ENCODE results near the gene IRAK2. TPM values are rescaled to one million over a fixed set of nuclear protein-coding genes. Genes with fewer than 3 reads are reported as not detected.

IRAK2 gene
- total and polyA plus RNA-seq, 8 donors = 0.45 to 6.2 (median 2.3) TPM; not detected in 1

GRCh38 chr3:10278501-10278900, 113.8 kb downstream of the IRAK2 start:
- 96 to 100% (median 100%) methylated on average over 1 of the region's 1 CpG for WGBS, 5 donors
- Histone ChIP-seq H3K27ac (no peak overlapping the region), H3K4me1 (peaks cover 10 to 22% (median 14%) of the 10 kb centered on the region in 4 donors), H3K36me3 (peaks cover 40 to 79% (median 73%) of the 10 kb centered on the region in 4 donors), H3K27me3 (no peaks in the 10 kb centered on the region), H3K4me3 (no peak overlapping the region), H3K9me3 (no peaks in the 10 kb centered on the region)
- TF ChIP-seq CTCF (IDR thresholded peaks at IDR 0.05) = no peak
- no peak for TF ChIP-seq EP300 (IDR thresholded peaks at IDR 0.05)
- TF ChIP-seq POLR2AphosphoS5 (IDR thresholded peaks at IDR 0.05) = no peak
- no peak for TF ChIP-seq POLR2A (IDR thresholded peaks at IDR 0.05)
- intact Hi-C loops (cut with DNase I; ENCODE audit: low total_unique reads) = no loop called here
- DNase-seq = no peak

DNA sequence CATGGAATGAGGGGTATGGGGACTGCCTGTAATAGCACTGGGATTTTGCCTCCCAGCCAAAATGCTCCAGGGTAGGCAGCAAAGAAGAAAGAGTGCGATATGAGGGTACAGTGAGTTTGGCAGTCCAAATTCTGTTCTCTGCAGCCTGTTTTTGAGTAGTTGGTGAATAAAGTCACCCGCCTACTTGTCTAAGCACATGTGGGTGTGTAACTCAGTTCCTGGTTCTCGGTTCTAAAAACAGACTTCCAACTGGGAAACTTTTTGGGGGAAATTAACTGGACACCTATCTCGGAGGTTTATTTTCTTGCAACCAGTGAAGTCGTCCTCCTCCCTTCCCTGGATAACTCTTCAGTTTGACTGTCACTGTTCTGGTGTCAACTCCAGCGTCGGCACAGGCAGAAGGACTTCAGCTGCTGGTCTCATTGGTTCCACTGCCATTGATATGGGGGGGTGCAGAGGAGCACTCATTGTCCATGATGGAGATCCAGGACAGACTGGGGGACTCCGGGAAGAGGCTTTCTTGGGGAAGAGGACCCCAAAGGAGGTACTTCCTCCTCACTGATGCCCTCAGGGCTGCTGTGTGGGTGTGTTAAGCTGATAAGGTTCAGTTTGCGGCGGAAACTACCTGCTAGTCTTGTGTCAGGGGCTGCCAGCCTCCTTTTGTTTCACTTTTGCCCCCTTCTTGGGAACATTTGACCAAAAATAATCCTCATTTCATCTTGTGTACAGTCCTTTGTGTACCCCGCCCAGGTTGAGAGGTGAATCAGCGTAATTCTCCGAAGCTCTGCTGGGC, 114.9 kb downstream of the IRAK2 start:
- Histone ChIP-seq H3K4me3 (no peak overlapping the region), H3K36me3 (peaks cover 40 to 85% (median 73%) of the 10 kb centered on the region in 4 donors)
- intact Hi-C loops (cut with DNase I; ENCODE audit: low total_unique reads) = no loop called here

DNA sequence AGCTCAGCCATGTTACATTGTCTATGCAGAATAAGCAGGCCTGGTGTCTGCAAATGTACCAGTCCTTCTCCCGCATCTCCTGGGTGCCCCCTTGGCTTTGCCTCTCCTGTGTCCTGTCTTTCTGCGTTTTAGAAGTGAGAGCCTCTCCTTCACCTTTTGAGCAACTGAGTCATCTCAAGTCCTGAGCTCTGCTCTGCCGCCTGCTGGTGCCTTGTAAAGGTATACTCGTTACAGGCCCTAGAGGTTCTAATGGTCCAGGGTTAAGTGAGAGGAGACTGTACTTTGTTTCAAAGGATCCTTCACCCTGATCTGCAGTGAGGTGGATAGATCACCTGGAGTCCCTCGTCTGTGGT, 115.4 kb downstream of the IRAK2 start:
- 75 to 88% (median 81%) methylated on average over 5 of the region's 5 CpGs for WGBS, 5 donors
- no peak for DNase-seq
- Histone ChIP-seq H3K36me3 (peaks cover 40 to 85% (median 76%) of the 10 kb centered on the region in 4 donors), H3K27ac (no peak overlapping the region), H3K27me3 (no peaks in the 10 kb centered on the region), H3K4me3 (no peak overlapping the region), H3K9me3 (no peaks in the 10 kb centered on the region), H3K4me1 (peaks cover 3 to 20% (median 14%) of the 10 kb centered on the region in 4 donors)
- intact Hi-C loops (cut with DNase I; ENCODE audit: low total_unique reads) = no loop called here
- TF ChIP-seq POLR2A (IDR thresholded peaks at IDR 0.05) = no peak
- no peak for TF ChIP-seq POLR2AphosphoS5 (IDR thresholded peaks at IDR 0.05)
- TF ChIP-seq EP300 (IDR thresholded peaks at IDR 0.05) = no peak
- TF ChIP-seq CTCF (IDR thresholded peaks at IDR 0.05) = no peak

More for the DNA sequence above, 114.9 kb downstream of the IRAK2 start:
- TF ChIP-seq CTCF (IDR thresholded peaks at IDR 0.05) = no peak
- TF ChIP-seq POLR2AphosphoS5 (IDR thresholded peaks at IDR 0.05) = no peak
- no peak for TF ChIP-seq POLR2A (IDR thresholded peaks at IDR 0.05)
- no peak for TF ChIP-seq EP300 (IDR thresholded peaks at IDR 0.05)
- no peak overlapping the region for H3K27ac ChIP-seq
- no peaks in the 10 kb centered on the region for H3K27me3 ChIP-seq
- no peak for DNase-seq
- H3K9me3 ChIP-seq = no peaks in the 10 kb centered on the region
- 86 to 96% (median 90%) methylated on average over 13 of the region's 13 CpGs for WGBS, 5 donors
- peaks cover 0 to 19% (median 16%) of the 10 kb centered on the region in 4 donors for H3K4me1 ChIP-seq

DNA sequence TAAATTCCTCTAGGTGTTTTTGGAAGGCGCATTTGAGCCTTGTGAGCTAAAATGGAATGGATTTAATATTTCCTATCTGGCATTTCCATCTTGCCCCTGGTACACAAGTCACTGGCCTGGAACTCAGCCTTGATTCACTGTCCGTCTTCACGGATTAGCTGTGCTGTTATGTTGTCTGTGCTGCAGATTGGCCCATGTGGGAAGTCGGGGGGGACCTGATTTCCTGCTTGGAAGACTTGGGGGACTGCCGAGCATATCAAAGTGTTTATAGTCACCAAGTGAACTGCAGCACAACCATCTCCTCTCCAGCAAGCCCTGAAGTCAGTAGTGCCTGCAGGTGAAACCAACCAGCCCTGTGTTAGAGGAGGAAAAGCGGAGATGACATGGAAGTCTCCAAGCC, 115.9 kb downstream of the IRAK2 start:
- TF ChIP-seq EP300 (IDR thresholded peaks at IDR 0.05) = no peak
- no peak for TF ChIP-seq POLR2AphosphoS5 (IDR thresholded peaks at IDR 0.05)
- no peak for TF ChIP-seq POLR2A (IDR thresholded peaks at IDR 0.05)
- no peak for TF ChIP-seq CTCF (IDR thresholded peaks at IDR 0.05)
- H3K4me3 ChIP-seq = no peak overlapping the region
- intact Hi-C loops (cut with DNase I; ENCODE audit: low total_unique reads) = no loop called here
- H3K9me3 ChIP-seq = no peaks in the 10 kb centered on the region
- H3K27me3 ChIP-seq = no peaks in the 10 kb centered on the region
- DNase-seq = no peak
- no peak overlapping the region for H3K27ac ChIP-seq
- peaks cover 8 to 21% (median 14%) of the 10 kb centered on the region in 4 donors for H3K4me1 ChIP-seq
- WGBS, 5 donors = 81 to 92% (median 91%) methylated on average over 6 of the region's 6 CpGs
- peaks cover 40 to 86% (median 80%) of the 10 kb centered on the region in 4 donors for H3K36me3 ChIP-seq

Data from stomach (tissue), 9 donors.